ENCODE results near the gene ACAP1.

- TF ChIP-seq, protein P1, sequence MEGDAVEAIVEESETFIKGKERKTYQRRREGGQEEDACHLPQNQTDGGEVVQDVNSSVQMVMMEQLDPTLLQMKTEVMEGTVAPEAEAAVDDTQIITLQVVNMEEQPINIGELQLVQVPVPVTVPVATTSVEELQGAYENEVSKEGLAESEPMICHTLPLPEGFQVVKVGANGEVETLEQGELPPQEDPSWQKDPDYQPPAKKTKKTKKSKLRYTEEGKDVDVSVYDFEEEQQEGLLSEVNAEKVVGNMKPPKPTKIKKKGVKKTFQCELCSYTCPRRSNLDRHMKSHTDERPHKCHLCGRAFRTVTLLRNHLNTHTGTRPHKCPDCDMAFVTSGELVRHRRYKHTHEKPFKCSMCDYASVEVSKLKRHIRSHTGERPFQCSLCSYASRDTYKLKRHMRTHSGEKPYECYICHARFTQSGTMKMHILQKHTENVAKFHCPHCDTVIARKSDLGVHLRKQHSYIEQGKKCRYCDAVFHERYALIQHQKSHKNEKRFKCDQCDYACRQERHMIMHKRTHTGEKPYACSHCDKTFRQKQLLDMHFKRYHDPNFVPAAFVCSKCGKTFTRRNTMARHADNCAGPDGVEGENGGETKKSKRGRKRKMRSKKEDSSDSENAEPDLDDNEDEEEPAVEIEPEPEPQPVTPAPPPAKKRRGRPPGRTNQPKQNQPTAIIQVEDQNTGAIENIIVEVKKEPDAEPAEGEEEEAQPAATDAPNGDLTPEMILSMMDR (IDR thresholded peaks at IDR 0.05; ENCODE audit: low read depth, low read length), result no peak
- no peak for TF ChIP-seq EZH2phosphoT487 (IDR thresholded peaks at IDR 0.05; ENCODE audit: low read depth)
Measured at GRCh38 chr17:7293159-7293558, 43.2 kb upstream of the ACAP1 start.
